Left ventricle myocardium inferior (tissue), 1 donor: ENCODE data around the gene DCAF15. TPM values are rescaled to one million over a fixed set of nuclear protein-coding genes. Genes with fewer than 3 reads are reported as not detected.

Source experiments
- DNase-seq: peaks from one replicate; pipeline ENCODE4 v3.0.0-alpha.2; 2020
- H3K27ac ChIP-seq: fragments of 200-600 bp; replicated peaks from 2 replicates; pipeline ENCODE4 v1.8.0; 2021
- H3K27me3 ChIP-seq: fragments of 200-600 bp; 2 replicates; pipeline ENCODE4 v1.8.0; 2021; ENCODE audit warnings: low read depth
- H3K36me3 ChIP-seq: fragments of 200-600 bp; 2 replicates; pipeline ENCODE4 v1.8.0; 2021
- H3K4me1 ChIP-seq: fragments of 200-600 bp; 2 replicates; pipeline ENCODE4 v1.8.0; 2021
- H3K4me3 ChIP-seq: fragments of 200-600 bp; 2 replicates; pipeline ENCODE4 v1.8.0; 2021; ENCODE audit warnings: mild to moderate bottlenecking, moderate library complexity
- H3K9me3 ChIP-seq: fragments of 200-600 bp; replicated peaks from 2 replicates; pipeline ENCODE4 v1.8.0; 2021
- CTCF ChIP-seq: fragments of 200-600 bp; IDR thresholded peaks from 2 replicates; pipeline ENCODE4 v1.8.0; 2021; ENCODE audit warnings: antibody characterized with exemption, mild to moderate bottlenecking, borderline replicate concordance
- intact Hi-C: fragments of 100-400 bp; cut with micrococcal nuclease; formaldehyde crosslinking; loops from one replicate; pipeline ENCODE4 v1.11.0; 2022
- total RNA-seq: library from RNA; stranded (reverse); fragmentation: NEBNext Ultra II Directional; extraction: Animal tissue kit (Norgen Biotek cat#: 25700); gene quantifications from one replicate; pipeline ENCODE4 v1.2.1, GENCODE V29; 2021
- donor health status: DM: no; HTN: yes; CAD: no; lungs with severe emphysema.

DCAF15 gene
- total RNA-seq, 1 donor from 2014 or later = 17.0 TPM

DNA sequence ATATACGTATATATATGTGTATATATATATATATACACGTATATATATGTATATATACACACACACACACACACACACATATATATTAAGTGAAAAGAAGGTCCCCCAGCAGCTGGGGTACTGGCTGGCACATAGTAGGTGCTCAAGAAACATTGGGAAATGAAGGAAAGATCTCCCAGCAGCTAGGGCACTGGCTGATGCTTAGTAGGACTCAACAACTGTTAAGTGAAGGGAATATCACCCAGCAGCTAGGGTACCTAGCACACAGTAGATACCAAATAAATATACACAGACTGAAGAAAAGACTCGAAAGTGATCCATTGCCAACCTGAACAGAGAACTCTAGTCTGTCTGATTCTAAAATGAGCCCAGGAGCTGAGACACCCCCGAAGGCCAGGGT is 26.3 kb upstream of the DCAF15 start:
- Histone ChIP-seq H3K9me3 (peaks cover under 1% of the 10 kb centered on the region), H3K4me1 (peaks cover 14% of the 10 kb centered on the region), H3K27me3 (no peaks in the 10 kb centered on the region), H3K27ac (peak overlapping the region; percentile 84), H3K36me3 (peaks cover 72% of the 10 kb centered on the region), H3K4me3 (peak overlapping the region; percentile 29)
- intact Hi-C loops = no loop called here
- TF ChIP-seq CTCF = no peak
- no peak for DNase-seq

DNA sequence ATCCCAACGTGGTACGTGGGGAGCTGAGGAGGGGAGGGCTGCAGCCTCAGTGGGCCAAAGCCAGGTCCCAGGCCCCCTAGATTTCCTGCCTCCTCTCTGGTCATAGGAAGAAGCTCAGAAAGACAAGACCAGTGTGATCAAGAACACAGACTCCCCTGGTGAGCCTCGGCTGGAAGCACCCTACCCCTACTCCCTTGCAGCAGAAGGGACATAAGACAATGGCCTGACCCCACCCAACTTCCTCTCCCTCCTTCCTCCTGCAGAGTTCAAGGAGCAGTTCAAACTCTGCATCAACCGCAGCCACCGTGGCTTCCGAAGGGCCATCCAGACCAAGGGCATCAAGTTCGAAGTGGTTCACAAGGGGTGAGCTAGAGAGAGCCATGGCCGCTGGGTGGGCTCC is 25.6 kb upstream of the DCAF15 start:
- H3K27ac ChIP-seq = peak overlapping the region; percentile 84
- DNase-seq = peak; percentile 29
- TF ChIP-seq CTCF = no peak
- peaks cover 67% of the 10 kb centered on the region for H3K36me3 ChIP-seq
- intact Hi-C loops = no loop called here
- H3K4me3 ChIP-seq = peak overlapping the region; percentile 29
- H3K9me3 ChIP-seq = no peaks in the 10 kb centered on the region
- H3K27me3 ChIP-seq = no peaks in the 10 kb centered on the region
- H3K4me1 ChIP-seq = peaks cover 14% of the 10 kb centered on the region

DNA sequence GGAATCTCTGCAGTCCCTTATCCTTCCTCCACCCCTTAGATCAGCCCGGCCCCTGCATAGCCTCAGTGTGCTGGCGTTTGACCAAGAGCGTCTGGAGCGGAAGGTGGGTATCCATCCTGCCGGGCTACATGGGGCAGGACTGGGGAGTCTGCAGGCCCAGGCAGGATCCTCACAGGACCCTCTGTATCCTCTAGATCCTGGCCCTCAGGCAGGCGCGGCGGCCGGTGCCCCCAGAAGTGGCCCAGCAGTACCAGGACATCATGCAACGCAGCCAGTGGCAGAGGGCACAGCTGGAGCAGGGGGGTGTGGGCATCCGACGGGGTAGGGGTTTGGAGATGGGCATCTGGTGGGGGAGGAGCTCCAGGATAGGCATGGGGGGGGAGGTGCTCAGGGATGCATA is 23.0 kb upstream of the DCAF15 start:
- Histone ChIP-seq H3K4me1 (peaks cover 14% of the 10 kb centered on the region), H3K36me3 (peaks cover 40% of the 10 kb centered on the region), H3K27ac (no peak overlapping the region), H3K4me3 (no peak overlapping the region), H3K9me3 (no peaks in the 10 kb centered on the region), H3K27me3 (no peaks in the 10 kb centered on the region)
- intact Hi-C loops = no loop called here
- no peak for TF ChIP-seq CTCF
- DNase-seq = no peak

DNA sequence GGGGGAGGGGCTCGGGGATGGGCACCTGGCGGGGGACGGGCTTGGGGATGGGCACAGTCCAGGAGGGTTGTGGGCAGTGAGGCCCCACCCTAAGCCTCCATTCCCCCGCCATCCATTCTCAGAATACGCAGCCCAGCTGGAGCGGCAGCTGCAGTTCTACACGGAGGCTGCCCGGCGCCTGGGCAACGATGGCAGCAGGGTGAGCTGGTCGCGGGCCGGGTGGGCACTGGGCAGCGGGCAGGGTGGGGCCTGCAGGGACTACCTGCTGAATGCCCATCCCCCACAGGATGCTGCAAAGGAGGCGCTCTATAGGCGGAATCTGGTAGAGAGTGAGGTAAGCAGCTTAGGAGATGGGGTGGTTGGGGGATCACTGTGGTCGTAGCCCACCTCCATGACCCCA is 22.4 kb upstream of the DCAF15 start:
- Histone ChIP-seq H3K27me3 (peaks cover 4% of the 10 kb centered on the region), H3K36me3 (peaks cover 34% of the 10 kb centered on the region), H3K4me3 (no peak overlapping the region), H3K9me3 (no peaks in the 10 kb centered on the region), H3K4me1 (peaks cover 14% of the 10 kb centered on the region), H3K27ac (no peak overlapping the region)
- DNase-seq = no peak
- no peak for TF ChIP-seq CTCF
- intact Hi-C loops = no loop called here

- Histone ChIP-seq H3K4me1 (peaks cover 14% of the 10 kb centered on the region), H3K36me3 (peaks cover 30% of the 10 kb centered on the region)
Observed at GRCh38 chr19:13930402-13930801, 21.9 kb upstream of the DCAF15 start.

More at GRCh38 chr19:13930402-13930801, 21.9 kb upstream of the DCAF15 start:
- no peak overlapping the region for H3K27ac ChIP-seq
- H3K4me3 ChIP-seq = no peak overlapping the region
- H3K27me3 ChIP-seq = peaks cover 8% of the 10 kb centered on the region
- TF ChIP-seq CTCF = no peak
- H3K9me3 ChIP-seq = no peaks in the 10 kb centered on the region
- intact Hi-C loops = no loop called here
- DNase-seq = no peak
